Kidney glomerular epithelial cell (primary cell): ENCODE data around the gene STAB1.

Source experiments
- DNase-seq: peaks from one replicate; lab custom pipeline; 2025; lab: John Stamatoyannopoulos, UW

STAB1 gene

DNA sequence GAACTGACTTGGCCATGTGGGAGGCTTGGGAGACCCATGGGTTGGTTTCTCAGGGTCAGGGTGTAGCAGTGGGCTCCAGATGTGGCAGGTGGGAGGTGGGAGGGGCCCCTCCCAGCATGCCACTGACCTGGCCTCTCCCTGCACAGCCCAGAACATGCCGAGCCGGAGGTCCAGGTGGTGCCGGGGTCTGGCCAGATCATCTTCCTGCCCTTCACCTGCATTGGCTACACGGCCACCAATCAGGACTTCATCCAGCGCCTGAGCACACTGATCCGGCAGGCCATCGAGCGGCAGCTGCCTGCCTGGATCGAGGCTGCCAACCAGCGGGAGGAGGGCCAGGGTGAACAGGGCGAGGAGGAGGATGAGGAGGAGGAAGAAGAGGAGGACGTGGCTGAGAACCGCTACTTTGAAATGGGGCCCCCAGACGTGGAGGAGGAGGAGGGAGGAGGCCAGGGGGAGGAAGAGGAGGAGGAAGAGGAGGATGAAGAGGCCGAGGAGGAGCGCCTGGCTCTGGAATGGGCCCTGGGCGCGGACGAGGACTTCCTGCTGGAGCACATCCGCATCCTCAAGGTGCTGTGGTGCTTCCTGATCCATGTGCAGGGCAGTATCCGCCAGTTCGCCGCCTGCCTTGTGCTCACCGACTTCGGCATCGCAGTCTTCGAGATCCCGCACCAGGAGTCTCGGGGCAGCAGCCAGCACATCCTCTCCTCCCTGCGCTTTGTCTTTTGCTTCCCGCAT lies 7.9 kb upstream of the STAB1 start:
- no peak for DNase-seq

DNA sequence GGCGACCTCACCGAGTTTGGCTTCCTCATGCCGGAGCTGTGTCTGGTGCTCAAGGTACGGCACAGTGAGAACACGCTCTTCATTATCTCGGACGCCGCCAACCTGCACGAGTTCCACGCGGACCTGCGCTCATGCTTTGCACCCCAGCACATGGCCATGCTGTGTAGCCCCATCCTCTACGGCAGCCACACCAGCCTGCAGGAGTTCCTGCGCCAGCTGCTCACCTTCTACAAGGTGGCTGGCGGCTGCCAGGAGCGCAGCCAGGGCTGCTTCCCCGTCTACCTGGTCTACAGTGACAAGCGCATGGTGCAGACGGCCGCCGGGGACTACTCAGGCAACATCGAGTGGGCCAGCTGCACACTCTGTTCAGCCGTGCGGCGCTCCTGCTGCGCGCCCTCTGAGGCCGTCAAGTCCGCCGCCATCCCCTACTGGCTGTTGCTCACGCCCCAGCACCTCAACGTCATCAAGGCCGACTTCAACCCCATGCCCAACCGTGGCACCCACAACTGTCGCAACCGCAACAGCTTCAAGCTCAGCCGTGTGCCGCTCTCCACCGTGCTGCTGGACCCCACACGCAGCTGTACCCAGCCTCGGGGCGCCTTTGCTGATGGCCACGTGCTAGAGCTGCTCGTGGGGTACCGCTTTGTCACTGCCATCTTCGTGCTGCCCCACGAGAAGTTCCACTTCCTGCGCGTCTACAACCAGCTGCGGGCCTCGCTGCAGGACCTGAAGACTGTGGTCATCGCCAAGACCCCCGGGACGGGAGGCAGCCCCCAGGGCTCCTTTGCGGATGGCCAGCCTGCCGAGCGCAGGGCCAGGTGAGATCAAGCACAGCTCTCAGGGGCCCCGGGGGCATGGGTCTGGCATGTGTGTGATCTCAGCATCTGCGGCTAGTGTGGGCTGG lies 7.1 kb upstream of the STAB1 start:
- no peak for DNase-seq

DNA sequence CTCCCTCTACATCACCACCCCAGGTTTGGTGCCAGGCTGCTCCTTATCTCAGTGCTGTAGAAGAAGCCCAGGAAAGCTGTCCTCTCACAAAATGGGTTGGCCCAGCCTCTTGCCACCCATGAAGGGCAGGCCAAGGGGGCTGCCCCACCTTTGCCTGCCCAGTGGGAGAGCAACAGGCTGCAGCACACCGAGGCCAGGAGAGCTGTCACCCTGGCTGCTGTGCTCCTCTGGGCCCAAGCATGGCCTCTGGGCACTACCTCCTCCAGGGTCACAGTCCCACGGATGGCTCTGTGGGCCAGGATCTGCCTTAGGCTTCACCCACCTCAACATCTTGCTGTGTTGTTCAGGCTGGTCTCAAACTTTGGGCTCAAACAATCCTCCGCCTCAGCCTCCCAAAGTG lies 6.4 kb upstream of the STAB1 start:
- DNase-seq: no peak

DNA sequence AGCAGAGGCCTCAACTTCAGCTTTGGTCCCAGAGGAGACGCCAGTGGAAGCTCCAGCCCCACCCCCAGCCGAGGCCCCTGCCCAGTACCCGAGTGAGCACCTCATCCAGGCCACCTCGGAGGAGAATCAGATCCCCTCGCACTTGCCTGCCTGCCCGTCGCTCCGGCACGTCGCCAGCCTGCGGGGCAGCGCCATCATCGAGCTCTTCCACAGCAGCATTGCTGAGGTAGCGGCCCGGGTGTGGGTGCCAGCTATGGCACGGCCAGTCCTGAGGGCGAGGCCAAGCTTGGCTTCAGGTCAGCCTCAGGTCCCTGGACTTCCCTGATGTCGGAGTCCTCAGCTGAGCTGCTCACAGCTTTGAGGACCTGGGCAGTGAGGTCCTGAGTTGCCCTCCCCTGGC lies 5.7 kb upstream of the STAB1 start:
- DNase-seq: no peak

DNA sequence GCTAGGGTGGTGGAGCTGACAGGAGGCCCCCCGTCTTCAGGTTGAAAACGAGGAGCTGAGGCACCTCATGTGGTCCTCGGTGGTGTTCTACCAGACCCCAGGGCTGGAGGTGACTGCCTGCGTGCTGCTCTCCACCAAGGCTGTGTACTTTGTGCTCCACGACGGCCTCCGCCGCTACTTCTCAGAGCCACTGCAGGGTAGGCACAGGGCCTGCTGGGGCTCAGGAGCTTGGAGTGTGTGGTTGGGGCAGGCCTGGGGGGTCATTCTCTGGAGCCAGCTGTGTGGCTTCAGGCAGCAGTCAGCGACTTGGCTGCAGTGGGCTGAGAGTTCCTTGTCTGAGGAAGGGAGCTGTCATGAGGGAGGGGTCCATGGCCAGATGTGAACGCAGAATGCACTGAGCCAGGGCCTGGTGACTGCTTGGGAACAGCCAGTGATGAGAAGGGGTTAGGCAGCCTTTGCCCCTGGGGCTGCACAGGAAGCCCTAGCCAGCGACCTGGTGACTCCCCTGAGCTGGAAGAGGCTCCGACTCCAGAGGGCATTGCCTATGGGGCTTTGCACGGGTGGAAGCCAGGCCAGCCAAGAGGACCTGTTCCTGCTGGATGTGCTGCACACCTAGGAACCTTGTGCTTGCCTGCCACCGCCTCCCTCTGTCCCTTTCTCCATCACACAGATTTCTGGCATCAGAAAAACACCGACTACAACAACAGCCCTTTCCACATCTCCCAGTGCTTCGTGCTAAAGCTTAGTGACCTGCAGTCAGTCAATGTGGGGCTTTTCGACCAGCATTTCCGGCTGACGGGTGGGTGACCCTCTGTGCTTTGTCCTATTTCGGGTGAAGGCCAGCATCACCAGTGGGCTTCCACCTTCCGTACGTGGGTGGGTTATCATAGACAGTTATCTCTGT lies 4.9 kb upstream of the STAB1 start:
- no peak for DNase-seq

DNA sequence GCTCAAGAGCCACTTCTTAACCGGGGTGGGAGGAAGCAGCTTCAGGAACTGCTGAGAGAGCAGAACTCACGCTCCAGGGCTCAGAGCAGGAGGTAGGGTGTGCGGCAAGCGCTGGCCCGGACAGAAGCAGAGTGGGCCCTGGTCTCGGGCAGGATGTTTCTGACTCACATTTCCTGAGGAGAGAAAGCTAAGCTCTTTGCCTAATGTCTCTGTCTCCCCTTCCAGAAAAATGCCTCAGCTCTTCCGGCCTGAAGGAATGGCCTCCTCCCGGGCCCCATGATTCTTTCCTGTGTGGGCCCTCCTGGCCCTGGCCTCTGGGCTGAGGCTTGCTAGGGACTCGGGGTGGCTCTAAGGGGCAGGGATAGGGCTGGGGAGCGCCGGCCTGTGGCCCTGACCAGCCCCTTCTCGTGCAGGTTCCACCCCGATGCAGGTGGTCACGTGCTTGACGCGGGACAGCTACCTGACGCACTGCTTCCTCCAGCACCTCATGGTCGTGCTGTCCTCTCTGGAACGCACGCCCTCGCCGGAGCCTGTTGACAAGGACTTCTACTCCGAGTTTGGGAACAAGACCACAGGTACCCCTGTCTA lies 4.1 kb upstream of the STAB1 start:
- DNase-seq: peak; percentile 22

DNA sequence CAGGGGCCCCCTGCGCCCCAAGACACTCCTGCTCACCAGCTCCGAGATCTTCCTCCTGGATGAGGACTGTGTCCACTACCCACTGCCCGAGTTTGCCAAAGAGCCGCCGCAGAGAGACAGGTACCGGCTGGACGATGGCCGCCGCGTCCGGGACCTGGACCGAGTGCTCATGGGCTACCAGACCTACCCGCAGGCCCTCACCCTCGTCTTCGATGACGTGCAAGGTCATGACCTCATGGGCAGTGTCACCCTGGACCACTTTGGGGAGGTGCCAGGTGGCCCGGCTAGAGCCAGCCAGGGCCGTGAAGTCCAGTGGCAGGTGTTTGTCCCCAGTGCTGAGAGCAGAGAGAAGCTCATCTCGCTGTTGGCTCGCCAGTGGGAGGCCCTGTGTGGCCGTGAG lies 3.1 kb upstream of the STAB1 start:
- DNase-seq: no peak

DNA sequence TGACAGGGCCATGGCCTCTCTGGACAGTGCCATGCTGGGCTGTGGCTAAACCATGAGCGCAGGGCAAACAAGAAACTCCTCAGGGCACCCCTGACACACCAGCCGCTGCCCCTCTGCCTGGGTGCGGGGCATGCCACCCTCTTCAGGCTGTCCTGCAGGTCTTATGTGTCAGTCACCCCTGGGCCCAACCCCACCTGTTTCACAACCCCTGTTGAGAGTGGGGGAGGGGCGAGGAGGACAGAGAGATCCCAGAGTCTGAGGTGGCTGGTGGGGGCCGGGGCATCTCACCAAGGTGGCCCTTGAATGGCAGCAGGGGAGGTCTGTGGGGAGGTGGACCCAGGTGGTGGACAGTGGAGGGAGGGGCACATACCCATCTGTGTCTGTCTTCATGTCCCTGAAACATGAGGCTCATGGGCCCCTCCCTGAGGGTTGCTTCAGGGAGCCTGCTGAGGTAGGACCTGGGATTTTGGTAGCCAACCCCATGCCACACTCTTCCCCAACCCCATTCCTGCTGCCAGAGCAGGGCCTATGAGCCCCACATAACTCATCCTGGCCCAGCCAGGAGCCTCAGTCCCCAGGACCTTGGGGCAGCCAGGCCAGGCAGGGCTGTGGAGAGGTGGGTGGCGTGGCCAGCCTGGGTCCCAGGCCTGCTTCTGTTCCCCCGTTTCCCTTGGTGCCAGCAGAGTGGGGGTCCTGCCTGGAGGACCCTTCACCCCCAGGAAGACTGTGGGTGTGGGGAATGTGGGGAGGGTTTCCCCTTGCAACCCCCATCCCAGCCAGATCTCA lies 1.7 kb upstream of the STAB1 start:
- no peak for DNase-seq

DNA sequence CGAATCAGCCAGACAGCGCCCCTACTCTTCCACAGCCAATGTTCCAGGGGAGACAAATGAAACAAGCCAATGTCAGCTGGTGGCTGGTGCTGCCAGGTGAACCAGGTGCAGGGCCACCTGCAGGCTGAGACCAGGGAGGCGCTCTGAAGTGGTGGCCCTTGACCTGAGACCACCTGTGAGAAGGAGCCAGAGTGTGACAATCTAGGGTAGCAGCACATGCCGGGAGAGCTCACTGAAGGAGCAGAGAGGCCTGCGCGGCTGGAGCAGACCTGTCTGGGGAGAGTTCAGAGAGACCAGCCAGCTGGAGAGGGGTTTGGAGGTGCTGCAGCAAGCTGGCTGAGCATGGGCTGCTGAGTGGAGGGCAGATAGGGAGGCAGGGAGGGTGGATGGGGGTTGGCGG lies 693 bp upstream of the STAB1 start:
- DNase-seq: no peak

DNA sequence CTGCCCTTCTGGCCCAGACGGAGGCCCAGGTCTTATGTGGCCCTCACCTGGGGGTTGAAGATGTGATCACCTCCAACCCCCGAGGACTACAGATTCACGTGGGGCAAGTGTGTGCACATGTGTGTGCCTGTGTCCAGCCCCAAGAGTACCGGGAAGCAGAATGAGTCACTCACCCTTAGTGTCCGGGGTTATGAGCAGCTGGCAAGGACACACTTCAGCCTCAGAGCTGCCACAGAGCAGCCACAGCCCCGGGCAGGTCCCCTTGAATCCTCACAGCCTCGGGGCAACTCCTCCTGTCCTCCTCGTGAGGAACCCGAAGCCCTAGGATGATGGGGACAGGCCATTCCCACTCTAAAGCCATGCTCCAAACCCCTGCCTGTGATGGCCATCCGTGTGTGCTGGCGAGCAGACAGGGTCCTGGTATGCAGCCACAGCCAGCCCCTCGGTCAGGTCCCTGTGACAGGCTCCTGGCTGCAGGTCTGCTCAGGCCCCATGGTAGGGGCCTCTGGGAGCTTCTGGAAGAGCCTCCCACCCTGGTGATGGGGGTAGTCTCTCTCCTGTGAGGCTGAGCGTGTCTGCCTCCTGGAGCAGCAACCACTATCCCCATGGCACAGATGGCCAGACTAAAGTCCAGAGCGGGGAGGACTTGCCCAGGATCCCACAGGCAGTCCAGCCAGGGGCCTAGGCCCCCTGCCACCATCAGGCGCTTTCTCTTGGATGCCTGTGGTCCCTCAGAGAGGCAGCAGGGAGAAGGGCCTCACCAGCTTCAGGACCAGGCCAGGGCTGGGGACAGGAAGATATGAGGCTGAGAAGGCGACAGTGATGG lies 852 bp downstream of the STAB1 start:
- no peak for DNase-seq

DNA sequence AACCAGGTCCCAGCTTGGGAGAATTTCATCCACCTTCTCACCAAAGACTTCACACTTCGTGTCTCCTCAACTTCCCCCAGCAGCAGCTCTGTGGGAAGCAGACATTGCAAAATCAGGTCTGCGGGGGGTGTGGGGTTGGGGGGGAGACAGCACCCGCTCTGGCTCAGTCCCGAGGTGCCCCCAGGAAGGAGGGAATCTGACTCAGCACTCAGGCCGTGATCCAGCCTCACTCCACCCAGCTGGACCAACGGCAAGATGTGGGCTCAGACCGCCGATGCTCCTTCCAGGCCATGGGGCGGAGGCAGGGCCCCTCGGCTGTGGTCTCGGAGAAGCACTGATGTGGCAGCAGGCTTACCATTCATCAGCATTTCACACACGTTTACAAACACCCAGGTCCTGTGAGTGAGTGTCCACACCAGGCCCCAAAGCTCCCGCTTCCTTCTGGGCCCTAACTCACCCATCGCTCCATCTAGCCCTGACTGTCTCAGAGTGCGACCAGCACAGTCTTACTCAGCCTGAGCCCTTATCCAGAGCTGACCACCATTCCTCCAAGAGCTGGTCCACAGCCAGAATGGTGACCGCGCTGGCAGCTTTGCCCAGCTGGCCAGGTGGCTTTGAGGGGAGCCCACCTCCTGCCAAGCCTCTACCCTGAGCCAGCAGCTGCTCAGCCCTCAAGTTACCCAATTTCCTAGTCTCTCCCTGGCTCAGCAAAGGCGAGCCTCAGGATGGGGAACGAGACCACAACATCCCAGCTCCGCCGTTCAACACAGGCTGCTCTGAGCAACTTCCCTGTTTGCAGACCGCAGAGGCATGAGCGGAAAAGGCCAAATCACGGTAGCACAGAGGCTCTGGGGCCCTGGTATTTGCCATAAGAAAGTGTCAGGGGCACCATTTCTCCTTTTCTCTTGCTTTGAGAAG lies 3.3 kb downstream of the STAB1 start:
- no peak for DNase-seq

DNA sequence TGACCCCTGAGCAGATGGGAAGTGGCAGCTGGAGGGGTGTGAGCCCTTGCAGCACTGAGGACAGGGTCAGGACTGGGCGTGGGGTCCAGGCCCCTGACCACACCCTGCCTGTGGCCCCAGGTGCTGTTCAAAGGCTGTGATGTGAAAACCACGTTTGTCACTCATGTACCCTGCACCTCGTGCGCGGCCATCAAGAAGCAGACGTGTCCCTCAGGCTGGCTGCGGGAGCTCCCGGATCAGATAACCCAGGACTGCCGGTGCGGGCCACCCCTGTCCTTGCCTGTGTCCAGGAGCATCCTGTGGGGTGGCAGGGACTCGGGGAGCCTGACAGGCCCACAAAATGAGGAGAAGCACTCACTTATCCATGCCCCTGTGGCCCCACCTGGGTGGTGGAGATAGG lies 5.9 kb downstream of the STAB1 start:
- no peak for DNase-seq

DNA sequence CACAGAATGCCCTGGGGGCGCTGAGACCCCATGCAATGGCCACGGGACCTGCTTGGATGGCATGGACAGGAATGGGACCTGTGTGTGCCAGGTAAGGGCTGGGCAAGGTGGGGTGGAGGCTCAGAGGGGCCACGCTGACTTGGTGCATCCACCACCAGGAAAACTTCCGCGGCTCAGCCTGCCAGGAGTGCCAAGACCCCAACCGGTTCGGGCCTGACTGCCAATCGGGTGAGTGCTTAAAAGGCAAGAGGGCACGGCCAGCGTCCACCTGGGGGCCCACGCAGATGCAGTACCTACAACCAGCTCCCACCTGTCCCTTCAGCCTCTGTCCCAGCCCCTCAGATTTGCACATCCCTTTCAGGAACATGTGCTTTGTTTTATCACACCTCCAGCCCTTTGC lies 6.9 kb downstream of the STAB1 start:
- no peak for DNase-seq

DNA sequence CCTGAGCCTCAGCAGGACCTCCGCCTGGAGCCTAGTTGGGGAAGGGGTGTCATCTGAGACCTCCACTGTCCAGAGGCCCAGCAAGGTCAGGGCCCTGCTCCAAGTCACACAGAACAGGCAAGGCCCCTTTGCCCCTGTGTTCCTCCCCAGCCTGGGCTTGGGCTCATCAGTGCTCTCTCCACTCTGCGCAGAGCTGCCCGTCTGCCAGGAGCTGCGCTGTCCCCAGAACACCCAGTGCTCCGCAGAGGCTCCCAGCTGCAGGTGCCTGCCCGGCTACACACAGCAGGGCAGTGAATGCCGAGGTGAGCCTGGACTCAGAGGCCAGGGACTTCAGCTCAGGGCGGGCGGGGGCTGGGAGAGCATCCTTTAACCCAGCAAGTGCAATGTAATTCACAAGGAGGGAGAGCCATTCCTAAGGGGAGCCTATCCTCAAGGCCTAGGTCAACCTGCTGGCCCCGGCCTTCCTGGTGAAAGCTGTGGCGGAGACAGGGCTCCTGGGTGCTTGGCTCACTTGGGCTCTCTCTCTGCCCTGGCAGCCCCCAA lies 7.7 kb downstream of the STAB1 start:
- no peak for DNase-seq

DNA sequence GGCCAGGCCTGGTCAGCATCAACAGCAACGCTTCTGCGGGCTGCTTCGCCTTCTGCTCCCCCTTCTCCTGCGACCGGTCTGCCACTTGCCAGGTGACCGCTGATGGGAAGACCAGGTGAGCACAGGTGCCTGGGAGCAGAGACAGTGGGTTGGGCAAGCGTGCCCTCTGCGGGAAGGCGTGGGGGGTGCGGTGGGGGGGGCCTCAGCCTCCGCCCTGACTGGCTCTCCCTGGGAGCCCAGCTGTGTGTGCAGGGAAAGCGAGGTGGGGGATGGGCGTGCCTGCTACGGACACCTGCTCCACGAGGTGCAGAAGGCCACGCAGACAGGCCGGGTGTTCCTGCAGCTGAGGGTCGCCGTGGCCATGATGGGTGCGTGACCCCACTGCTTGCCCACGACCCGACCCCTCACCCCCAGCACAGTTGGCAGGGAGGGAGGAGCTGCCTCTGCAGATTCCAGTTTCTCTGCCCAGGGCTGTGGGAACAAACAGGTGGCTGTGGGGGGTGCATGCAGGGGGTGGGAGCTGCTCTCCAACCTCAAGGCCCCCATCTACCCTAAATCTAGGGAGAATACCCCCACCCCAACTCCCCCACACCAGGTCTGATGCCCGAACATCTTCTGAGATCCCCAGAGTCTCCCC lies 8.8 kb downstream of the STAB1 start:
- no peak for DNase-seq

DNA sequence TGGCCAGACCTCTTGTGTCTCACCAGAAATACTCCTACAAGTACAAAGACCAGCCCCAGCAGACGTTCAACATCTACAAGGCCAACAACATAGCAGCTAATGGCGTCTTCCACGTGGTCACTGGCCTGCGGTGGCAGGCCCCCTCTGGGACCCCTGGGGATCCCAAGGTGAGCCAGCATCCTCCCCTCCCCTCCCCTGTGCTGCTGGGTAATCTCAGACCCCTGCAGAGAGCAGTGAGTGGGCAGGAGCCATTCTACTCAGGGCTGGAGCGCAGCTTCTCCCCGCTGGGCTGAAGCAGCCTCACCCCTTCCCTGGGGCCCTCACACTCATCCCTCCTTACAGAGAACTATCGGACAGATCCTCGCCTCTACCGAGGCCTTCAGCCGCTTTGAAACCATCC lies 9.8 kb downstream of the STAB1 start:
- DNase-seq: no peak

DNA sequence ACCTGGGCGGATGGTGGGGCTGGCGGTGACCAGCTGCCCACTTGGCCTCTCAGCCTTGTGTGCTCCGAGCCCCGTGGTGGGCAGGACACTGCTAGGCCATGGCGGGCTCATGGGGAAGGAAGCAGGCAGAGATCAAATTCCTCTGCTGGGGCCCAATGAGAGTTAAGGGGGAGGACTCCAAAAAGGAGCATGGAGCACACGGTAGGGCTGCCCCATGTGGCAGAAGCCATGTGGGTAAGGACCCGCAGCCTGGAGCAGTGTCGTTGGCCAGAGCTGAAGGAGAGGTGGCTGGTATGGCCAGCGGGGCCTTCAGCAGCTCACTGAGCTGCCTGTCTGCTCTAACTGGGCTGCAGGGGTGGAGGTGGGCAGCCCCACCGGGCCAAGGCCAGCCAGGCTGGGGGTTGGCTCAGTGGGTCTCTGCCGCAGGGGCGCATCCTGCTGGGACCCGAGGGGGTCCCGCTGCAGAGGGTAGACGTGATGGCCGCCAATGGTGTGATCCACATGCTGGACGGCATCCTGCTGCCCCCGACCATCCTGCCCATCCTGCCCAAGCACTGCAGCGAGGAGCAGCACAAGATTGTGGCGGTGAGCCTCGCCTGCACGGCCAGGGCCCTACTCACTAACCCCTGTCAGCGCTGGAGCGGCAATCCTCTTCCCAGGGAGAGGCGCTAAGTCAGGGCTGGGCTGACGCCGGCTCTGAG lies 11.3 kb downstream of the STAB1 start:
- DNase-seq: no peak

DNA sequence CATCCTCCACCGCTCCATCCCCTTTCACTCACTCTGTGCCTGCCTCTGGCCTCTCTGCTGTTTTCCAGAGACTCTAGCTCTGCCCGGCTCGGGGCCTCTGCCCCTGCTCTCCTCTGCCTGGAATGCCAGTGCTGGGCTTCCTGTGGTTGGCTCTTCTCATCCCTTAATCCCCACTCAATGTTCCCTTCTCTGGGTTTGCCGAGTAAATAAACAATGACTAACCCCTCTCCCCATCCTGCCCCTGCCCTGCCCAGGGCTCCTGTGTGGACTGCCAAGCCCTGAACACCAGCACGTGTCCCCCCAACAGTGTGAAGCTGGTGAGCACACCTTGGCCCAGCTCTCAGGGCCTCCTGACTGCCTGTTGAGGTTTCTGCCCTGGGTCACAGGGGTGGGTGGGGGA lies 12.2 kb downstream of the STAB1 start:
- DNase-seq: no peak
